Upper lobe of left lung (tissue), 6 donors: ENCODE measurements around the gene HIP1. TPM values are rescaled to one million over a fixed set of nuclear protein-coding genes. Genes with fewer than 3 reads are reported as not detected.

Experiments
- ATAC-seq, 2 donors: fragments of 200-7000 bp; cut with Tn5 transposase; one replicate each; pipeline ENCODE4 v1.9.1; 2022; ENCODE audit warnings: mild to moderate bottlenecking in 2 of 2, moderate library complexity in 2 of 2; ENCODE audit not compliant: low FRiP score in 2 of 2
- DNase-seq, 2 donors: peaks; one replicate each; pipeline ENCODE4 v3.0.0-alpha.2; 2019 to 2020
- H3K27ac ChIP-seq, 4 donors: fragments of 200-600 bp; sonication (generic); one replicate each; pipeline ENCODE4 v1.5.1; 2016 to 2019
- H3K27me3 ChIP-seq, 4 donors: fragments of 200-600 bp; sonication (generic); one replicate each; pipeline ENCODE4 v1.5.1; 2017 to 2019
- H3K36me3 ChIP-seq, 4 donors: fragments of 200-600 bp; sonication (generic); one replicate each; pipeline ENCODE4 v1.5.1; 2016 to 2019
- H3K4me1 ChIP-seq, 4 donors: fragments of 200-600 bp; sonication (generic); one replicate each; pipeline ENCODE4 v1.5.1; 2018 to 2019
- H3K4me3 ChIP-seq, 4 donors: fragments of 200-600 bp; sonication (generic); one replicate each; pipeline ENCODE4 v1.5.1; 2017 to 2019; ENCODE audit warnings: mild to moderate bottlenecking in 2 of 4, moderate library complexity in 1 of 4
- H3K9me3 ChIP-seq, 4 donors: fragments of 200-600 bp; sonication (generic); one replicate each; pipeline ENCODE4 v1.5.1; 2018 to 2019
- CTCF ChIP-seq, 6 experiments: fragments of 450-650 bp in 4 of 6; fragments of 200-600 bp in 2 of 6; sonication (generic) in 2 of 6; IDR thresholded peaks; one replicate each; pipeline ENCODE4 v1.5.1; 2016 to 2019; ENCODE audit warnings: antibody characterized with exemption in 6 of 6
- EP300 ChIP-seq, 4 donors: sonication (generic); formaldehyde crosslinking; IDR thresholded peaks; one replicate each; pipeline ENCODE4 v1.5.1; 2017; ENCODE audit warnings: antibody characterized with exemption in 4 of 4, control low read depth in 2 of 4
- POLR2A ChIP-seq, 4 donors: fragments of 450-650 bp; IDR thresholded peaks; one replicate each; pipeline ENCODE4 v1.5.1; 2016 to 2017; ENCODE audit warnings: antibody characterized with exemption in 4 of 4, mild to moderate bottlenecking in 2 of 4
- POLR2AphosphoS5 ChIP-seq, 2 donors: sonication (generic); formaldehyde crosslinking; IDR thresholded peaks; one replicate each; pipeline ENCODE4 v1.5.1; 2017; ENCODE audit warnings: antibody characterized with exemption in 2 of 2
- WGBS, 2 donors: methylation state at CpG; one replicate each; pipeline ENCODE4 v1.1.5; 2017 to 2018; 5-methylcytosine and 5-hydroxymethylcytosine counted together
- total RNA-seq, 6 donors: library from RNA; depleted of rRNA in 4 of 6; stranded (reverse); fragments of >200 nt in 4 of 6; gene quantifications; one replicate each; pipeline versions ENCODE4 v1.1.0 to v1.2.1, GENCODE V29; 2016 to 2021
- donor health status: DM: no; HTN: no; CAD: no; lungs with moderate emphysema.
- donor health status: DM: no; HTN: yes; CAD: no; lungs with severe emphysema.

Gene HIP1
- total RNA-seq, 6 donors from 2014 or later, result 43.9 to 66.0 (median 55.2) TPM

GRCh38 chr7:75628055-75628454, 110.7 kb downstream of the HIP1 start:
- Histone ChIP-seq H3K27me3 (no peaks in the 10 kb centered on the region), H3K9me3 (peaks cover 0 to 4% (median 0%) of the 10 kb centered on the region in 4 donors), H3K36me3 (peaks cover 0 to 2% (median 0%) of the 10 kb centered on the region in 4 donors), H3K27ac (no peak overlapping the region), H3K4me1 (peaks cover 15 to 36% (median 20%) of the 10 kb centered on the region in 4 donors), H3K4me3 (no peak overlapping the region)
- ATAC-seq, result no peak
- no peak for DNase-seq
- TF ChIP-seq POLR2A (IDR thresholded peaks at IDR 0.05) (no peak), POLR2AphosphoS5 (IDR thresholded peaks at IDR 0.05) (no peak)

GRCh38 chr7:75626954-75627353, 111.8 kb downstream of the HIP1 start:
- Histone ChIP-seq H3K36me3 (no peaks in the 10 kb centered on the region), H3K4me1 (peaks cover 24 to 46% (median 28%) of the 10 kb centered on the region in 4 donors), H3K4me3 (no peak overlapping the region), H3K9me3 (peaks cover 0 to 4% (median 0%) of the 10 kb centered on the region in 4 donors), H3K27ac (peak overlapping the region in 3 of 4 donors; percentile 8 to 14 (median 10)), H3K27me3 (no peaks in the 10 kb centered on the region)
- ATAC-seq (peak; percentile 6 to 69), DNase-seq (peak in 1 of 2 donors; percentile 77)
- 75 to 83% methylated on average over 2 of the region's 2 CpGs for WGBS, 2 donors
- peak in 1 of 4 donors; percentile 77 for TF ChIP-seq EP300 (IDR thresholded peaks at IDR 0.05)
- peak in 1 of 2 donors; percentile 60 for TF ChIP-seq POLR2AphosphoS5 (IDR thresholded peaks at IDR 0.05)
- no peak for TF ChIP-seq CTCF (IDR thresholded peaks at IDR 0.05)
- TF ChIP-seq POLR2A (IDR thresholded peaks at IDR 0.05), result no peak

GRCh38 chr7:75625868-75626267, 112.9 kb downstream of the HIP1 start:
- peak overlapping the region in 3 of 4 donors; percentile 3 to 88 (median 8) for H3K27ac ChIP-seq
- no peak for DNase-seq
- H3K27me3 ChIP-seq, result no peaks in the 10 kb centered on the region
- no peaks in the 10 kb centered on the region for H3K36me3 ChIP-seq
- 97 to 99% methylated on average over 5 of the region's 5 CpGs for WGBS, 2 donors
- peaks cover 0 to 4% (median 0%) of the 10 kb centered on the region in 4 donors for H3K9me3 ChIP-seq
- ATAC-seq, result no peak
- TF ChIP-seq CTCF (IDR thresholded peaks at IDR 0.05) (no peak), EP300 (IDR thresholded peaks at IDR 0.05) (no peak), POLR2AphosphoS5 (IDR thresholded peaks at IDR 0.05) (no peak), POLR2A (IDR thresholded peaks at IDR 0.05) (no peak)
- no peak overlapping the region for H3K4me3 ChIP-seq
- peaks cover 30 to 49% (median 32%) of the 10 kb centered on the region in 4 donors for H3K4me1 ChIP-seq

- Histone ChIP-seq H3K4me3 (no peak overlapping the region), H3K9me3 (peaks cover 0 to 4% (median 0%) of the 10 kb centered on the region in 4 donors), H3K27ac (peak overlapping the region; percentile 84 to 92 (median 87)), H3K4me1 (peaks cover 30 to 52% (median 34%) of the 10 kb centered on the region in 4 donors), H3K27me3 (no peaks in the 10 kb centered on the region), H3K36me3 (no peaks in the 10 kb centered on the region)
- peak in 1 of 2 donors; percentile 89 for DNase-seq
- peak; percentile 77 to 84 for ATAC-seq
- 35 to 57% methylated on average over 13 of the region's 13 CpGs for WGBS, 2 donors
- TF ChIP-seq CTCF (IDR thresholded peaks at IDR 0.05) (no peak), EP300 (IDR thresholded peaks at IDR 0.05) (peak in 1 of 4 donors; percentile 62), POLR2AphosphoS5 (IDR thresholded peaks at IDR 0.05) (peak; percentile 68 to 72)
These were observed 114.5 kb downstream of the HIP1 start for GRCh38 chr7:75624134-75624832.

- WGBS, 2 donors, result 65 to 73% methylated on average over 15 to 16 of the region's 16 CpGs
- Histone ChIP-seq H3K27me3 (no peaks in the 10 kb centered on the region), H3K27ac (peak overlapping the region; percentile 84 to 92 (median 87)), H3K4me1 (peaks cover 33 to 57% (median 39%) of the 10 kb centered on the region in 4 donors), H3K9me3 (peaks cover 0 to 4% (median 0%) of the 10 kb centered on the region in 4 donors), H3K4me3 (peak overlapping the region in 1 of 4 donors; percentile 1), H3K36me3 (no peaks in the 10 kb centered on the region)
- ATAC-seq (peak; percentile 70 to 90), DNase-seq (peak in 1 of 2 donors; percentile 91)
- TF ChIP-seq CTCF (IDR thresholded peaks at IDR 0.05) (no peak), POLR2A (IDR thresholded peaks at IDR 0.05) (no peak), EP300 (IDR thresholded peaks at IDR 0.05) (peak in 1 of 4 donors; percentile 71), POLR2AphosphoS5 (IDR thresholded peaks at IDR 0.05) (peak; percentile 29 to 65)
These were observed 115.2 kb downstream of the HIP1 start for GRCh38 chr7:75623390-75624133.
